Medulla oblongata (tissue), 1 donor: Measurements from ENCODE around the gene ZNF44.

Experiments
- DNase-seq: peaks from one replicate; pipeline ENCODE4 v3.0.0-alpha.2; 2015; ENCODE audit errors: extremely low spot score

Gene ZNF44

GRCh38 chr19:12261554-12261953, 33.1 kb downstream of the ZNF44 start:
- no peak for DNase-seq

GRCh38 chr19:12260861-12261260, 33.8 kb downstream of the ZNF44 start:
- DNase-seq: no peak

DNA sequence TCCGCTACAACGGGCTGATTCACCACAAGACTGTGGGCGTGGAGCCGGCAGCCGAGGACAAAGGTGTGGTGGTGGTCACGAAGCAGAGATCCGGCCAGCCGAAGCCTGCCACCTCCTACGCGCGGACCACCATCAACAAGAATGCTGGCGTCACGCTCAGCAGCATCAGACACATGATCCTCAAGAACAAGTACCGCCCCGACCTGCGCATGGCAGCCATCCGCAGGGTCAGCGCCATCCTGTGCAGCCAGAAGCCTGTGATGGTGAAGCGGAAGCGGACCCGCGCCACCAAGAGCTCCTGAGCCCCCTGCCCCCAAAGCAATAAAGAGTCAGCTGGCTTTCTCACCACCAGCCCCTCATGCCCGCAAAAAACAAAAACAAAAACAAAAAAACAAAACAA, 34.4 kb downstream of the ZNF44 start:
- no peak for DNase-seq

- no peak for DNase-seq
Observed at GRCh38 chr19:12255372-12255771, 39.3 kb downstream of the ZNF44 start.

GRCh38 chr19:12247644-12248222, 47.0 kb downstream of the ZNF44 start:
- no peak for DNase-seq

- no peak for DNase-seq
Observed at GRCh38 chr19:12244370-12244769, 50.3 kb downstream of the ZNF44 start.

GRCh38 chr19:12237143-12237839, 57.4 kb downstream of the ZNF44 start:
- no peak for DNase-seq

DNA sequence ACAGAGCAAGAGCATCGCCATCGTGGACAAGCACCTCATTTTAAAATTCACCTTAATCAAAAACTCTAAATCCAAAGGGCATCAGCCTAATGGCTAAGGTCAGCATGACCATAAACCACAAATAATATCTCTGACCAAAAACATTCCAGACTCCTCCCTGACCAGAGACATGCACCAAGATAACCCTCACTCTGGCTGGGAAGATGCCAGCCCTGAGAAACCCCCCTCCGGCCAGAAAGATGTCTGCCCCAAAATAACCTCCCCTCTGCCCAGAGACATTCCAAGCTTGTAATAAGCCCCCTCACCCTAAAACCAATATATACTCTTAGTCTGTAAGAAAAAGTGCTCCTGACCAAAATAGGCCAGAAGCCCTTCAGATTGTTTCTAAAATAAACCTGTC, 61.7 kb downstream of the ZNF44 start:
- DNase-seq: no peak

GRCh38 chr19:12230751-12231733, 63.6 kb downstream of the ZNF44 start:
- no peak for DNase-seq

GRCh38 chr19:12229990-12230389, 64.7 kb downstream of the ZNF44 start:
- no peak for DNase-seq

DNA sequence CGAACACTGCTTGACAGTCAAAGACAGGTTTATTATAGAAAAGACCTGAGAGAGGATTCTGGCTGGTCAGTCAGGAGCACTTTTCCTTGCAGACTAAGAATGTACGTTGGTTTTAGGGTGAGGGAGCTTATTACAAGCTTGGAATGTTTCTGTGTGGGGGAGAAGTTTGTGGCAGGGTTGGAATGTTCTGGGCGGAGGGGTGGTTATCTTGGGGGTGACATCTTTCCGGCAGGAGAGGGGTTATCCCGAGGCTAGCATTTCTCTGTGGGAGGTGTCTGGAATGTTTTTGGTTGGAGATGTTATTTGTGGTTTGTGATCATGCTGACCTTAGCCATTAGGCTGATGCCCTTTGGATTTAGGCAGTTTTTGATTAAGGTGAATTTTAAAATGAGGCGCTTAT, 70.0 kb downstream of the ZNF44 start:
- DNase-seq: no peak

DNA sequence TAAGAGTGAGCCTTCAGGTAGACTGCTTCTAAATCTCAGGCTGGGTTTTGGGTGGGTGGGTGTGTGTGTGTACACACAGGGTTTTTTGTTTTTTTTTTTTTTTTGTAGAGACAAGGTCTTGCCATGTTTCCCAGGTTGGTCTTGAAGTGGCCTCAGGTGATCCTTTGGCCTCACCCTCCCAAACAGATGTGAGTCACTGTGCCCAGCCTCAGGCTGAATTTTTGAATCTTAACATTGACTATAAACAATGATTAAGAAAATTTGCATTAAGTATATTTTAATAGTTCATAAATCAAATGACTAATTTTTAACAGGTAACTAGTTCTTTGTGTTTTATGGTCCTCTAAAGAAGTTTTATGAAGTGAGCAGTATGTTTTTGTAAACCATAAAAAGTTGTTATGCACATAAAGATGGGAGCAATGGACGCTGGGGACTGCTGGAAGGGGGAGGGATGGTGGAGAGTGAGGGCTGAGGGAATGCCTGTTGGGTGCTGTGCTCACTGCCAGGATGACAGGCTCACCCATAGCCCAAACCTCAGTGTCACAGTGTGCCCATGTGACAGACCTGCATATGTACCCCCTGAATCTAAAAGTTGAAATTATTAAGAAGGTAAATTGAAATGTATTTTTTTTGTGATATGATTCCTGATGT, 71.6 kb downstream of the ZNF44 start:
- DNase-seq: no peak
